T1000 (cell line): Measurements from ENCODE around the gene PDCD10.

Experiments used
- DNase-seq: peaks from one replicate; lab custom pipeline; 2025; ENCODE audit warnings: mixed read lengths; lab: John Stamatoyannopoulos, UW

The PDCD10 gene

GRCh38 chr3:167684388-167684993, 50.2 kb downstream of the PDCD10 start:
- no peak for DNase-seq

- DNase-seq: no peak
Observed at GRCh38 chr3:167679526-167679925, 55.2 kb downstream of the PDCD10 start.

- no peak for DNase-seq
Observed at GRCh38 chr3:167675848-167676247, 58.8 kb downstream of the PDCD10 start.

- DNase-seq: no peak
Observed at GRCh38 chr3:167673221-167673620, 61.5 kb downstream of the PDCD10 start.

GRCh38 chr3:167671878-167672427, 62.7 kb downstream of the PDCD10 start:
- no peak for DNase-seq

- no peak for DNase-seq
Observed at GRCh38 chr3:167669699-167670098, 65.0 kb downstream of the PDCD10 start.

- DNase-seq: no peak
Observed at GRCh38 chr3:167668651-167669050, 66.0 kb downstream of the PDCD10 start.

GRCh38 chr3:167666563-167666962, 68.1 kb downstream of the PDCD10 start:
- no peak for DNase-seq

- DNase-seq: no peak
Observed at GRCh38 chr3:167662919-167663400, 71.7 kb downstream of the PDCD10 start.

- no peak for DNase-seq
Observed at GRCh38 chr3:167657684-167658225, 76.9 kb downstream of the PDCD10 start.

- DNase-seq: no peak
Observed at GRCh38 chr3:167656821-167657220, 77.9 kb downstream of the PDCD10 start.

GRCh38 chr3:167653760-167654159, 80.9 kb downstream of the PDCD10 start, which contains the start of gene WDR49:
Gene WDR49, minus strand, starts transcription at chr3:167653942. Its CDS starts 517 bp downstream, at chr3:167653425.
- no peak for DNase-seq

GRCh38 chr3:167653155-167653554, 81.5 kb downstream of the PDCD10 start:
- DNase-seq: no peak

- DNase-seq: no peak
Observed at GRCh38 chr3:167651826-167652225, 82.9 kb downstream of the PDCD10 start.

GRCh38 chr3:167650459-167650858, 84.2 kb downstream of the PDCD10 start:
- no peak for DNase-seq

GRCh38 chr3:167649746-167650145, 84.9 kb downstream of the PDCD10 start:
- no peak for DNase-seq

GRCh38 chr3:167644611-167645010, 90.1 kb downstream of the PDCD10 start:
- DNase-seq: no peak
